ENCODE measurements around the gene CATSPERD.

Gene CATSPERD

DNA sequence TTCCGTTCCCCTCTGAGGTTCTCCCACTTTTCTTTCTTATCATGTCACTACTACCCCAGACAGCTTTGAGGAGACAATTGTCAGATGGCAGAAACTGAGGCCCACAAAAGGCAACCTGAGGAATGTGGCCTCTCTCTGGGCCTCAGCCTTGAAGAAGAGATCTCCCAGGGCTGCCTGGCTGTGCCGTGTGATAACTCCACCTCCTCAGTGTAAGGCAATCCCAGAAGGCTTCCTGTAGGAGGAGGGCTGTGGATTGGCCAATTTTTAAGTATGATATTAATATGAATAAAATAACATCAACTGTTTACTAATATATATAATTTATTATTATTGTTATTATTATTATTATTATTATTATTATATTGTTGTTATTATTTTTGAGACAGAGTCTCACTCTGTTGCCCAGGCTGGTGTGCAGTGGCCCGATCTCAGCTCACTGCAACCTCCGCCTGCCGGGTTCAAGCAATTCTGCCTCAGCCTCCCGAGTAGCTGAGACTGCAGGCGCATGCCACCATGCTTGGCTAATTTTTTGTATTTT lies 75.0 kb downstream of the CATSPERD start:
- Histone ChIP-seq H3K9me3 (ENCODE audit: severe bottlenecking) (no peaks in the 10 kb centered on the region), H3K27me3 (ENCODE audit: insufficient read depth, poor library complexity, severe bottlenecking) (no peaks in the 10 kb centered on the region), H3K4me3 (ENCODE audit: severe bottlenecking) (no peak overlapping the region), H3K36me3 (ENCODE audit: low read depth) (no peaks in the 10 kb centered on the region), H3K27ac (ENCODE audit: poor library complexity, severe bottlenecking) (no peak overlapping the region), H3K4me1 (ENCODE audit: insufficient read depth, poor library complexity, severe bottlenecking) (peaks cover 3% of the 10 kb centered on the region)
- TF ChIP-seq, protein P1, sequence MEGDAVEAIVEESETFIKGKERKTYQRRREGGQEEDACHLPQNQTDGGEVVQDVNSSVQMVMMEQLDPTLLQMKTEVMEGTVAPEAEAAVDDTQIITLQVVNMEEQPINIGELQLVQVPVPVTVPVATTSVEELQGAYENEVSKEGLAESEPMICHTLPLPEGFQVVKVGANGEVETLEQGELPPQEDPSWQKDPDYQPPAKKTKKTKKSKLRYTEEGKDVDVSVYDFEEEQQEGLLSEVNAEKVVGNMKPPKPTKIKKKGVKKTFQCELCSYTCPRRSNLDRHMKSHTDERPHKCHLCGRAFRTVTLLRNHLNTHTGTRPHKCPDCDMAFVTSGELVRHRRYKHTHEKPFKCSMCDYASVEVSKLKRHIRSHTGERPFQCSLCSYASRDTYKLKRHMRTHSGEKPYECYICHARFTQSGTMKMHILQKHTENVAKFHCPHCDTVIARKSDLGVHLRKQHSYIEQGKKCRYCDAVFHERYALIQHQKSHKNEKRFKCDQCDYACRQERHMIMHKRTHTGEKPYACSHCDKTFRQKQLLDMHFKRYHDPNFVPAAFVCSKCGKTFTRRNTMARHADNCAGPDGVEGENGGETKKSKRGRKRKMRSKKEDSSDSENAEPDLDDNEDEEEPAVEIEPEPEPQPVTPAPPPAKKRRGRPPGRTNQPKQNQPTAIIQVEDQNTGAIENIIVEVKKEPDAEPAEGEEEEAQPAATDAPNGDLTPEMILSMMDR (IDR thresholded peaks at IDR 0.05; ENCODE audit: poor library complexity, severe bottlenecking), result no peak
- ATAC-seq (ENCODE audit: low read depth), result no peak
- no peak for DNase-seq (ENCODE audit: low spot score)

- TF ChIP-seq, protein P1 (IDR thresholded peaks at IDR 0.05; ENCODE audit: poor library complexity, severe bottlenecking), result no peak
- H3K27ac ChIP-seq (ENCODE audit: poor library complexity, severe bottlenecking), result no peak overlapping the region
- no peak overlapping the region for H3K4me3 ChIP-seq (ENCODE audit: severe bottlenecking)
- no peaks in the 10 kb centered on the region for H3K9me3 ChIP-seq (ENCODE audit: severe bottlenecking)
- no peak for ATAC-seq (ENCODE audit: low read depth)
- no peaks in the 10 kb centered on the region for H3K36me3 ChIP-seq (ENCODE audit: low read depth)
- H3K27me3 ChIP-seq (ENCODE audit: insufficient read depth, poor library complexity, severe bottlenecking), result no peaks in the 10 kb centered on the region
- DNase-seq (ENCODE audit: low spot score), result no peak
- H3K4me1 ChIP-seq (ENCODE audit: insufficient read depth, poor library complexity, severe bottlenecking), result peaks cover 3% of the 10 kb centered on the region
Observed at GRCh38 chr19:5798244-5798643, 77.8 kb downstream of the CATSPERD start.

DNA sequence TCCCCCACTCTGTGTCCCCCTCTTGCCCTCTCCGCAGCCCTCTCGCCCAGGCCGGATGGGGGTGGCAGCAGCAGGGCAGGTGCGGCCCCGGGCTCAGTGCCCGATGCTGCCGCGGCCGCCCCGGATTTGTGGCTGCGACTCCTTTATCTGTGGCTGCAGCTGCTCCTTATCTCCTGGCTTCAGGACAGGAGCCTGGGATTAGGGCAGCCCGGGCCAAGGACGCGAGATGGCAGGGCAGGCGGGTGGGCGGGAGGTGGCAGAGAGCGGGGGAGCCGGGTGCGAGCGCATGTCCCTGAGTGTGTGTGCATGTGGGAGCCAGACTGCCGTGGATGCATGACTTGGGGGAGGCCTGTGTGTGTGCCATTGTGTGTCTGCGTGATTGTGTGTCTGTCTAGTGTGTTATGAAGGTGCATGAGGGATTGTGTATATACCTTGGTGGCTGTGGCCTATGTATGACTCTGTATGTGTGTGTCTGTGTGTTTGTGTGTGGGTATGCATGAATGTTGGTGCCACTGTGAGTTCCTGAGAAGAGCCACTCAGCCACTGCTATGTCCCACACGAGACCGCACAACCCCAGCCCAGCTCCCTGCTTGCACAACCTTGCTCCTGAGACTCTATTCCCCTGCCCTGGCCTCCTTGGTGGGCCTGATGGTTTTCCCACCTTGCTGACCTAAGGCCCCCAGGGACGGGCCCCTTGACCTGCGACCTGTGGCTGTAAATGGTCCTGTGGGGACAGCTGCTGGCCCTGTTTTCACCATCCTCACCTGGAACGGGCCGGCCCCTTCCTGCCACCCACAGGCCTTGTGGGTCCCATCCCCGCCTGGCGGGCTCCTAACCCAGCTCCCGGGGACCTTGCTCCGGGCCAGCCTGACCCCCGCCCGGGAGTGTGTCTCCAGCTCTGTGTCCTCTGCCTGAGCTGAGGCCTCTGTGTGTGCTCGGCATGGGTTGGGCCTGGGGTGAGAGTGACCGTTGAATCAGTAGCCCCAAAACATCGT lies 79.1 kb downstream of the CATSPERD start:
- DNase-seq (ENCODE audit: low spot score) (no peak), ATAC-seq (ENCODE audit: low read depth) (no peak)
- Histone ChIP-seq H3K27ac (ENCODE audit: poor library complexity, severe bottlenecking) (no peak overlapping the region), H3K36me3 (ENCODE audit: low read depth) (no peaks in the 10 kb centered on the region), H3K9me3 (ENCODE audit: severe bottlenecking) (no peaks in the 10 kb centered on the region), H3K27me3 (ENCODE audit: insufficient read depth, poor library complexity, severe bottlenecking) (peaks cover 3% of the 10 kb centered on the region), H3K4me3 (ENCODE audit: severe bottlenecking) (no peak overlapping the region), H3K4me1 (ENCODE audit: insufficient read depth, poor library complexity, severe bottlenecking) (no peaks in the 10 kb centered on the region)
- TF ChIP-seq, protein P1 (IDR thresholded peaks at IDR 0.05; ENCODE audit: poor library complexity, severe bottlenecking), result no peak

DNA sequence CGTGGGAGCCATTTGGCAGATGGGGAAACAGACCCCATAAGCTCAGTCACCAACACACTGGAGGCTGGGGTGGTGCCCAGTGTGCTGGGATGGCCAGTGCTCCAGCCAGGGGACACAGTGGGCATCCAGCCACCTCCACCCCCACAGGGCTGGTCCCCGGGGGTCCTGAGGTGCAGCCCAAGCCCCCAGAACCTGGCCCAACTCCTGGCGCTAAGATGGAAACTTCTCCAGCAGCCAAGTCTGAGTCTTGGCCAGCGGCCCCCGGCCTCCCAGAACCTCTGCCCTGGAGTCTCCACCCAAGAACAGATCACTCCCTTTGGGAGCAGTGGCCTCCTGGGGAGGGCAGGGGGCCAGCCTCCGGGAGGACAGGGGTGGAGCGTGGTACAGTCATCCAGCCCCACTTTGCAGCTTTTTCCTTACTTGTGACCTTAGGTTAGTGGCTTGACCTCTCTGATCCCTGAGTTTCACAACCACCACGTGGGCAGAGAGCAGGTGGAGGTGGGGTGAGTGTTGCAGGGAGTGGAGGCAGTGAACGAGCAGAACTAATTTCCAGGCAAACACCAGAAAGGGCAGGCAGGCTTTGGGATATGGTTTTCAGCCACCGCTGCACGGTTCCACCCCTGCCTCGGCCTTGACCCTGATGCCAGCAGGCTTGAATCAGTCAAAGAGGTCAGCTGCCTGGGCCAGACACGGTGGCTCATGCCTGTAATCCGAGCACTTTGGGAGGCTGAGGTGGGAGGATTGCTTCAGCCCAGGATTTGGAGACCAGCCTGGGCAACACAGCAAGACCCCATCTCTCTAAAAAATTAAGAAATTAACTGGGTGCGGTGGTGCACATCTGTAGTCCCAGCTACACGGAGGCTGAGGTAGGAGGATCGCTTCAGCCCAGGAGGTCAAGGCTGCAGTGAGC lies 80.2 kb downstream of the CATSPERD start:
- ATAC-seq (ENCODE audit: low read depth) (no peak), DNase-seq (ENCODE audit: low spot score) (no peak)
- Histone ChIP-seq H3K4me1 (ENCODE audit: insufficient read depth, poor library complexity, severe bottlenecking) (no peaks in the 10 kb centered on the region), H3K27me3 (ENCODE audit: insufficient read depth, poor library complexity, severe bottlenecking) (peaks cover 9% of the 10 kb centered on the region), H3K4me3 (ENCODE audit: severe bottlenecking) (no peak overlapping the region), H3K9me3 (ENCODE audit: severe bottlenecking) (no peaks in the 10 kb centered on the region), H3K27ac (ENCODE audit: poor library complexity, severe bottlenecking) (no peak overlapping the region), H3K36me3 (ENCODE audit: low read depth) (no peaks in the 10 kb centered on the region)
- TF ChIP-seq, protein P1 (IDR thresholded peaks at IDR 0.05; ENCODE audit: poor library complexity, severe bottlenecking), result no peak
